Esophagus muscularis mucosa (tissue), 3 donors: ENCODE results near the gene THRA.

Source experiments
- POLR2A ChIP-seq: fragments of 450-650 bp; IDR thresholded peaks from one replicate; pipeline ENCODE4 v1.6.1; 2017; ENCODE audit warnings: antibody characterized with exemption, moderate library complexity, mild to moderate bottlenecking, low read depth
- TF ChIP-seq, protein P1 (sequence below), 3 experiments: fragments of 200-600 bp in 2 of 3; fragments of 450-650 bp in 1 of 3; sonication (generic) in 2 of 3; IDR thresholded peaks; one replicate each; pipeline ENCODE4 v1.5.1; 2017 to 2019; ENCODE audit warnings: antibody characterized with exemption in 3 of 3, mild to moderate bottlenecking in 2 of 3, moderate library complexity in 1 of 3

DNA sequence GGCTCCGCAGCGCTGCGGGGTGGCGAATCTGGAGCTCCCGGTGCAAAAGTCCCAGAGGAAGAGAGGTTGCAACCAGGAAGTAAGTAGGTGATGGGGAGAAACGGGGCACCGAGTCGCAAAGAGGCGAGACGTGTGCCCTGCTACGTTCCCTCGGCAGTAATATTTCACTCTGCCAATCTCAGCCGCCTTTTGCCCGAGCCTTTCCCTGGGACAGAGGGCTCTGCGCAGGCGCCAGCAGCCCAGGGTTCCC lies 37.6 kb downstream of the THRA start, which contains the start of gene NR1D1:
- TF ChIP-seq, protein P1, sequence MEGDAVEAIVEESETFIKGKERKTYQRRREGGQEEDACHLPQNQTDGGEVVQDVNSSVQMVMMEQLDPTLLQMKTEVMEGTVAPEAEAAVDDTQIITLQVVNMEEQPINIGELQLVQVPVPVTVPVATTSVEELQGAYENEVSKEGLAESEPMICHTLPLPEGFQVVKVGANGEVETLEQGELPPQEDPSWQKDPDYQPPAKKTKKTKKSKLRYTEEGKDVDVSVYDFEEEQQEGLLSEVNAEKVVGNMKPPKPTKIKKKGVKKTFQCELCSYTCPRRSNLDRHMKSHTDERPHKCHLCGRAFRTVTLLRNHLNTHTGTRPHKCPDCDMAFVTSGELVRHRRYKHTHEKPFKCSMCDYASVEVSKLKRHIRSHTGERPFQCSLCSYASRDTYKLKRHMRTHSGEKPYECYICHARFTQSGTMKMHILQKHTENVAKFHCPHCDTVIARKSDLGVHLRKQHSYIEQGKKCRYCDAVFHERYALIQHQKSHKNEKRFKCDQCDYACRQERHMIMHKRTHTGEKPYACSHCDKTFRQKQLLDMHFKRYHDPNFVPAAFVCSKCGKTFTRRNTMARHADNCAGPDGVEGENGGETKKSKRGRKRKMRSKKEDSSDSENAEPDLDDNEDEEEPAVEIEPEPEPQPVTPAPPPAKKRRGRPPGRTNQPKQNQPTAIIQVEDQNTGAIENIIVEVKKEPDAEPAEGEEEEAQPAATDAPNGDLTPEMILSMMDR (IDR thresholded peaks at IDR 0.05): no peak
- peak; percentile 84 for TF ChIP-seq POLR2A
